ENCODE results near the gene SERTAD3. TPM values are rescaled to one million over a fixed set of nuclear protein-coding genes. Genes with fewer than 3 reads are reported as not detected.
"Not testable (repeated sequence)": the region's sequence is repeated elsewhere in the genome, so short reads cannot be mapped to it uniquely, and the experiment has no call there.

The SERTAD3 gene
- polyA plus RNA-seq, 10 donors, result 37.2 to 55.1 (median 50.9) TPM

DNA sequence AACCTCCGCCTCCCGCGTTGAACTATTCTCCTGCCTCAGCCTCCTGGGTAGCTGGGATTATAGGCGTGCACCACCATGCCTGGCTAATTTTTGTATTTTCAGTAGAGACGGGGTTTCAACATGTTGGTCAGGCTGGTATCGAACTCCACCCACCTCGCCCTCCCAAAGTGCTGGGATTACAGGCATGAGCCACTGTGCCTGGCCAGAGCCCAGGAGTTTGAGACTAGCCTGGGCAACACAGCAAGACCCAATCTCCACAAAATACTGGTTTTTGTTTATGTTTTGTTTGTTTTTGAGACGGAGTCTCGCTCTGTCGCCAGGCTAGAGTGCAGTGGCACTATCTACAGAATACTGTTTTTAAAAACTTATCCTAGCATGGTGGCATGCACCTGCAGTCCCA, 13.9 kb downstream of the SERTAD3 start:
- not testable (repeated sequence) for DNase-seq

DNA sequence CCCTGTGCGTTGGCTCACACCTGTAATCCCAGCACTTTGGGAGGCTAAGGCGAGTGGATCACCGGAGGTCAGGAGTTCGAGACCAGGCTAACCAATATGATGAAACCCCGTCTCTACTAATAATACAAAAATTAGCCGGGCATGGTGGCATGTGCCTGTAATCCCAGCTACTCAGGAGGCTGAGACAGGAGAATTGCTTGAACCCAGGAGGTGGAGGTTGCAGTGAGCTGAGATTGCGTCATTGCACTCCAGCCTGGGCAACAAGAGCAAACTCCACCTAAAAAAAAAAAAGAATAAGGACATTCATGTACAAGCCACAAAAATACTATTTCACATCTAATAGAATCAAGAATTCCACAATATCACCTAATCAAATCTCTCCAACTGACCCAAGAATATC, 15.9 kb downstream of the SERTAD3 start:
- not testable (repeated sequence) for DNase-seq

- peak; percentile 99 to 100 (median 99) for DNase-seq
These were observed 18.5 kb downstream of the SERTAD3 start, which contains the start of gene SERTAD1 for GRCh38 chr19:40425450-40426287. TSS of gene SERTAD1 (minus strand) at chr19:40425992. CDS start at chr19:40423546, 2,446 bp downstream.

DNA sequence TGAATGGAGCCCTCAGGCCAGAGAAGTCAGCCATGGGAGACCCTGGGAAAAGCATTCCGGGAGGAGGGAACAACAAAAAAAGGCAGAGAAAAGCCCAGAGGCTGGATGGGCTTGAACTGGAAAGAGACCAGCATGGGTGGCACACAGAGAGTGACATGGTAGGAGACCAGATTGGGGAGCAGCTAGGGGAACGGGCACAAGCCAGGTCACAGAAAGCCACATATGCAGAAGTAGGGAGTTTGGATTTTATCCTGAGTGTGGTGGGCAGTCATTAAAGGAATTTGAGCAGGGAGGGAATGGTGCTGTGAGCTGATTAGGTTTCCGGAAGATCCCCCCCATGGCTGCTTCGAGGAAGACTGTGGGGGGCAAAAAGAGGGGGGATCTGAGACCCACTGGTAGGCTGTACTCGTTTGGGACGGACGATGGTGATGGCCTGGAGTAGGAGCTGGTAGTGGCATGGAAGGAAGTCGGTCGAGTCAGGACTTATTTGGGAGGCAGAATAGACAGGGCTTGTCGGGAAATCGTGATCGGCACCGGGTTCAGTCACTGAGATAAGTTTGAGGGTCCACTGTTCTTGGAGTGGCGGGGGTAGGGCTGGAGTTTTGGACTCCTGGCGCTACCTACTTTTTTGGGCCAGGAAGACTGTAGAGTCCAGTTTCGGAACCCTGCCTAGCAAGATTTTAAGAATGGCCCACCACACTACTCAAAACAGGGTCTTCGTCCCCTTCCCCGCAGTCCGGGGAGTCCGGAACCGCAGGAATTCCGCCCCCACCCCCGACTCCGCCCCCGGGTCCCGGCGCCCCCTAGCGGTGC, 19.3 kb downstream of the SERTAD3 start:
- DNase-seq, result peak in 1 of 3 donors; percentile 66

DNA sequence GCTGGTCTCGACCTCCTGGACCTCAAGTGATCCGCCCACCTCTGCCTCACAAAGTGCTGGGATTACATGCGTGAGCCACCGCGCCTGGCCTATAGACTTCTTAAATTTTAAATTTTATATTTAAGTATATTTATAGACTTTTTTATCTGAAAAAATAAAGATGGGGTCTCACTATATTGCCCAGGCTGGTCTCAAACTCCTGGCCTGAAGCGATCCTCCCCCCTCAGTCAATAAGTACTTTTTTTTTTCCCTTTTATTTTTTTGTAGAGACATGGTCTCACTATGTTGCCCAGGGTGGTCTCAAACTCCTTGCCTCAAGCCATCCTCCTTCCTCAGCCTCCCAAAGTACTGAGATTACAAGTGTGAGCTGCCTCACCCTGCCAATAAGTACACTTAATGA, 20.2 kb downstream of the SERTAD3 start:
- DNase-seq, result no peak

DNA sequence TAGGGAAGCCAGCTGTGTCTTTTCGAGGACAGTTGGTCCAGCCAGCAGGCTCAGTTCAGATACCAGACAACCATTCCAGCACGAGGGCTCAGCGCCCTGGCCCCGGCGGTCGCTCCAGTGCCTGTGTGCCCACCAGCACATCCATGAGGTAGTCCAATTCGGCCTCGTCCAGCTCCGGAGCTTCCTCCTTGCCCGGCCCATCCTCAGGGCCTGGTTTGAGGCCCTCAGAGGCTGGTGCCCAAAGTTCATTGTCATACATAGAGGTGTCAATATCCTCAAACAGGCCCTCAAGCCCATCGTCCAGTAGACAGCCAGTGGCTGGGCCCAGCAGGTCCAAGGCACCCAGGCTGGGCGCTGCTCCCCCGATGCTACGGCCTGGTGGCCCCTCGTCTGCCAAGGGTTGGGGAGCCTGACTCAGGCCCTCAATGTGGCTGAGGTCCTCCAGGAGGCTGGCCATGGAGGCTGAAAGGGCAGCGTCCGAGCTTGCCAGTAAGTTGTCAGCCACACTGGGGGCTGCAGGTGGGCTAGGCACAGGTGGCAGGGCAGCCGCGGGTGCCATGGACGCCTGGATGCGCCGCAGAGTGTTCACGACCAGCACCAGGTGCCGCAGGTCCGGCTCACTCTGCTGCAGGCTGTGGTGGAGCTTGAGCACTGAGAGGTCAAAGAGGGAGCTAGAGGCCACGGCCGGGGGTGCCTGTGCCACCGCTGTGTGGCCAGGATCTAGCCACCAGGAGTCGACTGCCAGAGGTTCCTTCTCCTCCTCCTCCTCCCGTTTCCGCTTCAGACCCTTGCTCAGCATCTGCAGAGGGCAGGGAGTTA, 21.2 kb downstream of the SERTAD3 start:
- no peak for DNase-seq

DNA sequence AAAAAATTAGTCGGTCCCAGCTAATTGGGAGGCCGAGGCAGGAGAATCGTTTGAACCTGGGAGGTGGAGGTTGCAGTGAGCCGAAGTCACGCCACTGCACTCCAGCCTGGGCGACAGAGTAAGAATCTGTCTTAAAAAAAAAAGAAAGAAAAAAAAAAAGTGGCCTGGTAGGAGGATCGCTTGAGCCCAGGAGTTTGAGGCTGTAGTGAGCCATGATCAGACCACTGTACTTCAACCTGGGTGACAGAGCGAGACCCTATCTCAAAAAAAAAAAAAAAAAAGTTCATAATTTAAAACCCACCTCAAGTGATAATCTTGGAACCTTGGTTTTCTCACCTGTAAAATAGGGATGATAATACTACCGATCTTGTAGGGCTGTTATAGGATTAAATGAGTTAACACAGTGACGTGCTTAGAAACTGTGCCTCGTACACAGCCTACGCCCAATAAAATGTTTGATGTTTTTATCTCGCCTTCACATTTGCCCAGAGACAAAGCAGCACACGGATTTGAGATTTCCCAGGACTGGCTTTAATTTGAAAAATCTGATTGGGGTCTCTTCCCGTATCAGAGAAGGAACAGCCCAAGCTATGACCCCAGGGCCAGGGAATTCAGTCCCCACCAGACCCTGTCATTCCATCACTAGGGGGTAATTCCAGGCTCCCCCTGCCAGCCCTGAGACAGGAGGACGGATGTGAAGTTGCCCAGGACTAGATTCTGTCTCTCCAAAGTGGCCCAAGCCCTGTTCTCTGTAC, 22.0 kb downstream of the SERTAD3 start:
- no peak for DNase-seq

DNA sequence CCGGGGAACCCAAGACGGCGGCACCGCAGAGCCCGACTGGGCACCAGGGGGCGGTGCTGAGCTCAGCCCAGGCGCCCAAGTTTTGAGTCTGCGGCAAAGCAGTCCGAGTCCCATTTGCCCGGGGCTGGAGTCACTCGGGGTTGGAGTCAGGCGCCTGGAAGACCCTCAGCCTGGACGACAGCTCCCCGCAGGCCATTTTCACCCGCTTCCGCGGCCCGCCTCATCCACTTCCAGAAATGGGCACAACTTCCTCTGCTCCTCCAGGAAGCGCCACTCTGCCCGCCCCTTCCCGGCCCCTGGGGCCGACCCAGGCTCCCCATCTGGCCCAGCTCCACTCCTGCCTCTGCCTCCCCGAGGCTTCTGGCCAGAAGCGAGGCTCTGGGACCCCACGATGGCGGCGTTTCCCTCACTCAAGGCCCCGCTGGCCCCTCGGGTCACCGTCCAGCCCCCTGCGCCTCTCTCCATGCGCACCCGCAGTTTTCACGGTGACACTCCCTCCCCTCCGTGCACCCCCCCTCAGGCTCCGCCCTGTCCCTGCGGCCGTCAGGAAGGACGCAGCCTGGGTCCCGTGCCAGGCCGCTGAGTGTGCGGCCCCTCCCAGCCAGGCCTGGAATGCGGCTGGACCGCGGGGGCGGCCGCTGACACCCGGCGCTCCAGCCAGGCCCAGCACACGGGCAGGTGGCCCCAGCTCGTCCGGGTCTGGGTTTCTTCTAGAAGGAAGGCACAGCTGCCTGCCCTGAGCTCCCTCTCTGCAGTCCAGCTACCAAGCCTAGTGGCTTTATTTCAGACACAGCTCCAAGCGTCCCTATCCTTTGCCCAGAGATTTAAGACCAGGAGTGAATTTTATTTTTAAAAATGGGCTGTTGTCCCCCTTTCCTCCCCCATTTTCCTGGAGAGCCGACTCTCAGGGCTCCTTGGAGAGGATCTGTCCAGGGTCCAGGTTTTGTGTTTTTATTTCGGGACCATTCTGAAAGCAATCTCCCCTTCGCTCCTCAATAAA, 23.1 kb downstream of the SERTAD3 start:
- peak; percentile 92 to 99 (median 97) for DNase-seq

GRCh38 chr19:40420451-40420765, 23.7 kb downstream of the SERTAD3 start:
- no peak for DNase-seq

- DNase-seq, result no peak
These were observed 24.4 kb downstream of the SERTAD3 start for GRCh38 chr19:40419780-40420179.

DNA sequence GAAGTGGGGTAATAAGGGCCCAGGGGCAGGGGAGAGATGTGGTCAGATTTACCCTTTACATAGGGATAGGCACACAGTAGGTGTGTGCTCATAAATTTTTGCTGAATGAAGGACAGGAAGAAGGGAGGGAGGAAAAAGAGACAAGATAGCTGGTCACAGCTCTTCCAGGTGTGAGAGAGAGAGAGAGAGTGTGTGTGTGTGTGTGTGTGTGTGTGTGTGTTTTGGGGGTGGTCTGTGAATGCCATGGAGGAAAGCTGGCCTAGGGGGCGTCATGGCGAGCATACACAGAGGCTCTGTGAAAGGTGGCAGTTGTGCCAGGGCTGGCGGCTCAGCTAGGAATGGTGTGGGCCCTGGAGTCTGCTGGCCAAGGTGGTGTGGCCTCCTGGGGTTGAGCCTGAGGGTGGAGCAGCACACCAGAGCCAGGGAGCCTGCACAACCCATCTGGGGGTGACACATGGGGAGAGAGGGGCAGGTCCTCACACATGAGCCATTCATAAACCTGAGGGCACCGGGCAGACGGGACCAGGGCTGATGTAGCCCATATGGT, 25.0 kb downstream of the SERTAD3 start:
- no peak for DNase-seq

DNA sequence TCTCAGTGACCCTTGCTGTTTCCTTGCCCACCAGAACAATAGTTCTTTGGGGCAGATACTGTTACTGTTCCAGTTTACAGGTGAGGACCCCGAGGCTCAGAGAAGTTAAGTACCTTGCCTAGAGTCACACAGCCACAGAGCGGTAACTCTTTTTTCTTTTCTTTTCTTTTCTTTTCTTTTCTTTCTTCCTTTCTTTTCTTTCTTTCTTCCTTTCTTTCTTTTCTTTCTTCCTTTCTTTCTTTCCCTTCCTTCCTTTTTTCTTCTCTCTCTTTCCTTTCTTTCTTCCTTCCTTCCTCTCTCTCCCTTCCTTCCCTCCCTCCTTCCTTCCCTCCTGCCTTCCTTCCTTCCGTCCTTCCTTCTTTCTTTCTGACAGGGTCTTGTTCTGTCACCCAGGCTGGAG, 26.1 kb downstream of the SERTAD3 start:
- DNase-seq, result no peak

- peak in 1 of 3 donors; percentile 61 for DNase-seq
These were observed 26.5 kb downstream of the SERTAD3 start for GRCh38 chr19:40417643-40417981.

DNA sequence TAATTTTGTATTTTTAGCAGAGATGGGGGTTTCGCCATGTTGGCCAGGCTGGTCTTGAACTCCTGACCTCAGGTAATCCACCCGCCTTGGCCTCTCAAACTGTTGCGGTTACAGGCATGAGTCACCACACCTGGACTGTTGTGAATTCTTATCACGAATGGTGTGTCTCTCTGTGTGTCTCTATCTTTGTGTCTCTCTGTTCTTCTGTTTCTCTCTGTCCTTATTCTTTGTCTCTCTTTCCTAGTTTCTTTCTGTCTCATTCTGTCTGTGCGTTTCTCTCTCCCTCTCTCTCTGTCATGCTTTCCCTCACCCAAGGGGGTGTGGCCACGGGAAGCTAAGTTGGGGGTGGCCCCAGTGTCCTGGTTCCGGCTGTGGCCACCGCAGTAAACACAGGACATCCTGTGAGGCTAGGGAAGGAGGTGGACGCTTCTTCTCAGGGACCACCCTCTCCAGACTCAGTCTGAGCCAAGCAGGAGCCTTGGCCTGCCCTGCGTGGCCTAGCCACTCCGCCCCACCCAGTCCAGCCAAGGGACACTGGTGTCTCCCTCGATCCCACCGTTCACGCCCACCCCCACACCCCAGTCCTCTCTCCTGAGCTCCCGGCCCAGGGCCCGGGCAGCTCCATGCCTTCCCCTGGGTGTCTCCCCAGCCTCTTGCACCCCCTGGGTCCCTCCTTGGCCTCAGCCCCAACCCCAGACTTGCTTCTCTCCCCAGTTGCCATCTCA, 27.1 kb downstream of the SERTAD3 start:
- peak in 2 of 3 donors; percentile 74 to 88 for DNase-seq

DNA sequence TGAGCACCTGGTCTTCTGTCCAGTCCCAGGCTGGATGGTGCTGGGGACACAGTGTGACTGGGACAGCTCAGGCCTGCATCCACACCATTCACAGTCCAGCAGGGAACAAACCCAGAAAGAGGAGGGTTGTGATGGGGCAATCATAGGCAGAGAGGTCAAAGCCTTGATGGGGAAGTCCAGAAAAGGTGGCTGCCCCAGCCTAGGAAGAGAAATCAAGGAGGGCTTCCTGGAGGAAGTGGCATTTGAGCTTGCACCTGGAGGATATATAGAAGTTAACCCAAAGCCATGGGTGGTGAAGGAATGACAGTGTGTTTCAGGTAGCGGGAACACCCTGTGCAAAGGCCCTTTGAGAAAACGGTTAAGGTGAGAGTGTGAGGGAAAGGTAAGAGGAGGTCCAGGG, 28.4 kb downstream of the SERTAD3 start:
- no peak for DNase-seq

DNA sequence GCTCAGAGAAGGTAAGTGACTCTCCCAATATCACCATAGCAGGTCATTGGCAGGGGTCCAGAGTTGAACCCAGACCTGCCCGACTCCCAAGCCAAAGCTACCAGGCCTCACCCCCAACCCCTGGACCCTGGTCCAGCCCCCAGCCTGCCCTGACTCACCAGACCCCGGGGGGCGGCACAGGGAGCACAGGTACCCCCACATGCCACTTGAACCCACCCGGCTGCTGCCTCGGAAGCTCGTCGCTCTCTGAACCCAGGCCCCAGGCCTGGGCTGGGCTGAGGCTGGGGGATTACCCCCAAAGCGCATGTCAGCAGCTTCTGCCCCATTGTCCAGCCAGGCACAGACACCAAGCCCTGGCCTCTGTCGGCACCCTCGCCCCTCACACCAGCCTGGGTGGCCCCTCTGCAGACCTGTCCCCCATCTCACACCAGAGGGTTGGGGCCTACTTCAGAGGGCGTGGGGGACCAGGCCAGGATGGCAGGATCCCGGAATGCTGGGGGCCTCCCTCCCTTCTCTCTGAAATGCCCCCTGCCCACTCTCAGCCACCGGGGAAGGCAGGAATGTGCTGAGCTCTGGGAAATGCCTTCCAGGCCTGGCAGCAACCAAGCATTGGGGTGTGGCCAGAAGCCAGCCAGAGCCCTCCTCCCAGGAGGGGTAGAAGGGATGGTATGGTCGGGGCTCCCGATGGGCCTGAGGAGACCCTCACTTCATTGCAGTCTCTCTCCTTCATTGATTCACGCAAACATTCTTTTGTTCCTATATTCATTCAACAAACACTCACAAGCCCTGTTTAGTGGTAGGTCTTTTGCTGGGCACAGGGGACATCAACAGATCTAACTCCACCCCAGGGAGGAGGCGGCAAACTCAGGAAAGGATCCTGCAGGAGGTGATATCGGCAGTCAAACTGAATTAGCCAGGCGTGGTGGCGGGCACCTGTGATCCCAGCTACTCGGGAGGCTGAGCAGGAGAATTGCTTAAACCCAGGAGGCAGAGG, 29.3 kb downstream of the SERTAD3 start:
- no peak for DNase-seq

DNA sequence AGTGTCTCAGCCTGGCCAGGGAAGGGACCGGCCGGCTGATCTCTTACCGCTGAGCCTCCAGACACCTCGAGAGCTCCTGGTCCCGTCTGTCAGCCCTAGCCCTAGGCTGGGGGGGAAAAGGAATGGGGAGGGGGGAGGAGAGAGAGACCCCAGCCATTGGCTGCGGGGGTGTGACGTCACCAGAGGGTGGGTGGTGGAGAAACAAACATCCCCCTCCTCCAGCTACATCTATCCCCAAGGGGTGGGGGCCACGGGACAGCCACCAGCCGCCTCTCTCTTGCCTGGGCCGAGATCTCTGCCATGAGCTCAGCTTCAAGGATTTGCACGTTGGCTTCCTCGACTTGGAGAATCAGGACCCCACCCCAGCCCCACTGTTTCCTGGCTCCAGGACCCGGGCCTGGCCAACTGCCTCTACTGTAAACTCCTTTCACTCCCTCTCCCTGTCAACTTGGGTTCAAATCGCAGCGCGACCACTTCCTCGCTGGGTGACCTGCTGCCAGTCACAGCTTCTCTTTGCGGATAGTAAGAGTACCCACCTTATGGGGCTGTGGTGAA, 30.8 kb downstream of the SERTAD3 start, which contains the start of gene PRX:
Gene PRX, minus strand, starts transcription at position 88 of the 555 bp plus-strand sequence. CDS start 5,446 bp downstream, outside the sequence.
- peak in 2 of 3 donors; percentile 44 to 82 for DNase-seq

Measured in muscle of back (tissue), 11 donors.